ENCODE results near the gene UBE2O. TPM values are rescaled to one million over a fixed set of nuclear protein-coding genes. Genes with fewer than 3 reads are reported as not detected.

The UBE2O gene
- total RNA-seq, 1 experiment from 2014 or later, result 52.6 TPM

- H4K20me1 ChIP-seq (ENCODE audit: control insufficient read depth, insufficient read depth, insufficient read length), result no peaks in the 10 kb centered on the region
- no peaks in the 10 kb centered on the region for H3K27me3 ChIP-seq (ENCODE audit: insufficient read depth, low read length)
- no peak overlapping the region for H3K14ac ChIP-seq (ENCODE audit: insufficient read depth, low read length)
- H3K79me1 ChIP-seq (ENCODE audit: insufficient read depth, low read depth, low read length, poor library complexity, severe bottlenecking), result no peaks in the 10 kb centered on the region
- Mint-ChIP-seq H3K9me3 (no peaks in the 10 kb centered on the region), H3K27ac (no peak overlapping the region), H3K4me3 (no peak overlapping the region), H3K36me3 (ENCODE audit: insufficient read depth in 1 of 3, low read depth in 3 of 3) (no peaks in the 10 kb centered on the region), H3K27me3 (ENCODE audit: low read depth) (peaks cover 17% of the 10 kb centered on the region), H3K4me1 (peaks cover 13 to 17% of the 10 kb centered on the region in 2 experiments)
- no peak overlapping the region for H2BK15ac ChIP-seq (ENCODE audit: low read depth, low read length)
- H2BK20ac ChIP-seq (ENCODE audit: low read depth, low read length, poor library complexity, severe bottlenecking), result no peak overlapping the region
- no peak overlapping the region for H3K23ac ChIP-seq (ENCODE audit: insufficient read length, low read depth, low read length)
- H3K18ac ChIP-seq (ENCODE audit: insufficient read length, low read depth, low read length), result no peak overlapping the region
- H3K4me2 ChIP-seq (ENCODE audit: insufficient read depth, insufficient read length, low read length), result no peak overlapping the region
- H4K5ac ChIP-seq (ENCODE audit: insufficient read length, low read depth, low read length), result no peak overlapping the region
- no peak overlapping the region for H3T11ph ChIP-seq (ENCODE audit: low read length)
- DNase-seq, result no peak
- no peak overlapping the region for H4K8ac ChIP-seq (replicated peaks; ENCODE audit: insufficient read length, low read depth, low read length)
- no peak overlapping the region for H4K91ac ChIP-seq (ENCODE audit: insufficient read length, low read depth, low read length)
- H3K9ac ChIP-seq (ENCODE audit: extremely low read depth, insufficient read length, low read length), result no peak overlapping the region
- H3K27ac ChIP-seq (ENCODE audit: insufficient read length, low read depth, low read length), result no peak overlapping the region
- H3K4me1 ChIP-seq (ENCODE audit: insufficient read depth, low read length), result no peaks in the 10 kb centered on the region
- no peak overlapping the region for H2AK5ac ChIP-seq (ENCODE audit: insufficient read length, low read length)
- no peaks in the 10 kb centered on the region for H3K79me2 ChIP-seq (ENCODE audit: insufficient read depth, low read length)
- H2BK5ac ChIP-seq (ENCODE audit: insufficient read length, low read length), result no peak overlapping the region
- WGBS (ENCODE audit: extremely low coverage, insufficient read length, low lambda C conversion rate), result no CpG with 5 or more reads among the region's 4 CpGs
- no peak overlapping the region for H2AFZ ChIP-seq (ENCODE audit: low read length)
- no peak overlapping the region for H3K56ac ChIP-seq (ENCODE audit: insufficient read length, low read depth, low read length)
- H2BK120ac ChIP-seq (ENCODE audit: low read depth, low read length, poor library complexity, severe bottlenecking), result no peak overlapping the region
- H3K4ac ChIP-seq (ENCODE audit: low read depth, low read length), result no peak overlapping the region
- H2BK12ac ChIP-seq (ENCODE audit: insufficient read length, low read depth, low read length), result no peak overlapping the region
- no peaks in the 10 kb centered on the region for H3K23me2 ChIP-seq (ENCODE audit: insufficient read length, low read depth, low read length, poor library complexity, severe bottlenecking)
- TF ChIP-seq CTCF (conservative IDR thresholded peaks at IDR 0.05), result no peak
- H3K9me3 ChIP-seq (ENCODE audit: control insufficient read depth, low read depth, low read length), result no peaks in the 10 kb centered on the region
These were observed 6.7 kb upstream of the UBE2O start for GRCh38 chr17:76459674-76460073.
